SK-N-MC (cell line): ENCODE data around the gene PPIL1.

ENCODE experiments used
- EZH2 ChIP-seq: fragments of 200-600 bp; sonication (generic); IDR thresholded peaks from one replicate; pipeline ENCODE4 v1.6.1; 2017; ENCODE audit warnings: antibody characterized with exemption
- FOXP2 ChIP-seq: optimal IDR thresholded peaks from 2 replicates; pipeline ENCODE3; 2011; ENCODE audit warnings: mild to moderate bottlenecking, moderate library complexity; ENCODE audit not compliant: insufficient read depth; ENCODE audit errors: extremely low read length, control extremely low read depth
- POLR2AphosphoS5 ChIP-seq: IDR thresholded peaks from 2 replicates; pipeline ENCODE4 v1.6.1; 2012; ENCODE audit warnings: mild to moderate bottlenecking, low read depth, low read length, borderline replicate concordance

GRCh38 chr6:36853325-36853724, 21.3 kb downstream of the PPIL1 start:
- no peak for TF ChIP-seq POLR2AphosphoS5
- no peak for TF ChIP-seq EZH2
- TF ChIP-seq FOXP2, result no peak
